Stomach smooth muscle (tissue), 2 donors: Measurements from ENCODE around the gene SLC25A51.

ENCODE experiments used
- H3K27ac ChIP-seq: one replicate; pipeline ENCODE4 v1.7.0; 2013; ENCODE audit warnings: mild to moderate bottlenecking, low read length, inconsistent platforms
- H3K27me3 ChIP-seq, 2 donors: one replicate each; pipeline ENCODE4 v1.7.0; 2013; ENCODE audit warnings: low read length in 2 of 2; ENCODE audit not compliant: insufficient read depth in 2 of 2, control insufficient read depth in 1 of 2
- H3K36me3 ChIP-seq, 2 donors: one replicate each; pipeline ENCODE4 v1.7.0; 2013; ENCODE audit warnings: low read length in 2 of 2; ENCODE audit not compliant: control insufficient read depth in 2 of 2, insufficient read depth in 2 of 2
- H3K4me1 ChIP-seq: one replicate; pipeline ENCODE4 v1.7.0; 2013; ENCODE audit warnings: low read length; ENCODE audit not compliant: control insufficient read depth, insufficient read depth
- H3K4me3 ChIP-seq, 2 donors: one replicate each; pipeline ENCODE4 v1.7.0; 2013; ENCODE audit warnings: low read length in 2 of 2
- H3K9ac ChIP-seq, 2 donors: one replicate each; pipeline ENCODE4 v1.7.0; 2013; ENCODE audit warnings: low read length in 2 of 2, mild to moderate bottlenecking in 1 of 2
- H3K9me3 ChIP-seq, 2 donors: one replicate each; pipeline ENCODE4 v1.7.0; 2013; ENCODE audit warnings: low read length in 2 of 2; ENCODE audit not compliant: control insufficient read depth in 2 of 2
- donor health status: healthy.
- donor health status: Pancreatic carcinoma.

Gene SLC25A51

GRCh38 chr9:37946041-37946440 lies 42.1 kb upstream of the SLC25A51 start:
- Histone ChIP-seq H3K4me3 (no peak overlapping the region), H3K27me3 (no peaks in the 10 kb centered on the region), H3K4me1 (peaks cover 34% of the 10 kb centered on the region), H3K9ac (no peak overlapping the region), H3K36me3 (peaks cover 5 to 24% of the 10 kb centered on the region in 2 donors), H3K27ac (no peak overlapping the region), H3K9me3 (no peaks in the 10 kb centered on the region)

DNA sequence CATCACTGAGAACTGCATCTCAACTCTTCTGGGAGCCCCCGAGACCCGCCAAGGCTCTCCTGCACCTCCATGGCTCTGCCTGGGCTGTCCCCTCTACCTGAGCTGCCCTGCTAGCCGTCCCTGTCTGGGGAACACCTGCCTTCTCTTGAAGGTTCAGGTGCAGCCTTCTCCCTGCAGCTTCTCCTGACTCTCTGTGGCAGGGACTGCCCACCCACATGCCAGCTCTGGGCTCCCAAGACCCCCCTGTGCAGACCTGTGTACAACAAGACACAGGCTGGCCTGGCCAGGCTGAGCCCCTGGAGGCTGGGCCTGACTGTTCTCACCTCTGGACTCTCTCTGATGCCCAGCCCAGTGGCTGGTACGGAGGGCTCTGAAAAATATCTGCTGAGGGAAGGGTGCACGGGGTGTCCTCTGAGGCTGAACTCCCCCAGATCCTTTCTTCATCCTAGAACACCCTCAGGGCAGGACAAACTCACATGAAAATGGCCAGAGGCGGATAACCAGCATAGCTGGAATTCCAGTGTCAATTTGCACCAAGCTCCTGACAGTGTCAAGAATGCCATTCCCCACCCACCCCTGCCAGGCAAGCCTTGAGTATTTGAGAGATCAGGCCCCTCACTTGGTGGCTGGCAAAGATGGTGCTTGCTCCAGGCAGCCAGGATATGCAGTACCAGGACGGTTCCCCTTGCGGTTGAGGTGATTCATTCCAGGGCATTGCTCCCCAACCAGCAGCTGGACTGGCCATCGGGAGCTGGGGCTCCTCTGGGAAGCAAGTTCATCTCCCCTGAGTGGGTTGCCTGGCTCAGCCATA lies 40.9 kb upstream of the SLC25A51 start:
- peaks cover 4 to 22% of the 10 kb centered on the region in 2 donors for H3K36me3 ChIP-seq
- H3K9ac ChIP-seq, result no peak overlapping the region
- no peak overlapping the region for H3K27ac ChIP-seq
- H3K9me3 ChIP-seq, result no peaks in the 10 kb centered on the region
- no peaks in the 10 kb centered on the region for H3K27me3 ChIP-seq
- peaks cover 34% of the 10 kb centered on the region for H3K4me1 ChIP-seq
- no peak overlapping the region for H3K4me3 ChIP-seq

GRCh38 chr9:37944266-37944650 lies 40.3 kb upstream of the SLC25A51 start:
- H3K4me1 ChIP-seq, result peaks cover 37% of the 10 kb centered on the region
- peak overlapping the region; percentile 6 for H3K27ac ChIP-seq
- H3K36me3 ChIP-seq, result peaks cover 4 to 22% of the 10 kb centered on the region in 2 donors
- no peak overlapping the region for H3K9ac ChIP-seq
- H3K9me3 ChIP-seq, result no peaks in the 10 kb centered on the region
- no peak overlapping the region for H3K4me3 ChIP-seq
- no peaks in the 10 kb centered on the region for H3K27me3 ChIP-seq

DNA sequence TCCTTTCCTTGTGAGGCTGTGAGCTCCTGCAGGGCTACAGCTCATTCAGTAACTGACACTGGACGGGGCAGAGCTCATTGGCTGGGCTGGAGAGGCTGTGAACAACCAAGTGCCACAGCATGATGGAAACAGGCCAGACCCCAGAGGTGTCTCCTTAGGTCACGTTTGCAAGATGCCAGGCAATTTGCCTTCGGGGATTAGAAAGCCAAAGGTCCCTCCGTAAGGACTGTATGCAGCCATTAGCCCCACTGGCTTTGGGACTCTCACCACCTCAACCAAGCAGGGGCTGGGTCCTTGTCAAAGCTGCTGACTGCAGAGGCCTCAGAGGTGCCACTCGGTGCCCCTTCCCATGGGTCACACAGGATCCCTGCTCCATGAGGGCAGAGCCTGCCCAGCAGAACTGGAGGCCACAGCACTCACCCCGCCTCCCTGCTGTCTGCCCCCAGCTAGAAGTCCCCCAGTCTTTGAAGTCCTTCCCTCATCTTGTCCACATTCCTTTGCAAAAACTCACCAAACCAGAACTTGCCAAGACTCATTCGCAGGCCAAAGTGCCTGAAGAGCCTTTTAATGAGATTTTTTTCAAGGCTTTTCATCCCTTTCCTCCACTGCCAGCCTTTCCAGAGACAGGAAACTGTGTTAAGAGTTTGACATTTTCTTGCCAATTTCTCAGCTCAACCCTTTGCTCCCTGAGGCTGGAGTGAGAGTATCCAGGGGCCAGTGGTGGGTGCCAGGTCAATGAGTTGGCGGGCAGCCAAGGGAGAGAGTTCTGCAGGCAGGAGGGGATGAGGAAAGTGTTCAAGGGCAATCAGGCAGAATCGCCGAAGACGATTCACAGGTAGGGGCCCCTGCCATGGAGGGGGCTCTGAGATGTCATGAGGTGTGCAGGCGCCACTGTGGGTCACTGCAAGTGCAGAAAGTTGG lies 39.7 kb upstream of the SLC25A51 start:
- peak overlapping the region; percentile 6 for H3K27ac ChIP-seq

GRCh38 chr9:37942621-37943344 lies 38.9 kb upstream of the SLC25A51 start:
- no peak overlapping the region for H3K4me3 ChIP-seq
- no peak overlapping the region for H3K9ac ChIP-seq
- no peaks in the 10 kb centered on the region for H3K9me3 ChIP-seq
- peaks cover 4 to 16% of the 10 kb centered on the region in 2 donors for H3K36me3 ChIP-seq
- peaks cover 48% of the 10 kb centered on the region for H3K4me1 ChIP-seq
- H3K27me3 ChIP-seq, result no peaks in the 10 kb centered on the region
- no peak overlapping the region for H3K27ac ChIP-seq

More for the DNA sequence above, 39.7 kb upstream of the SLC25A51 start:
- no peaks in the 10 kb centered on the region for H3K27me3 ChIP-seq
- H3K9me3 ChIP-seq, result no peaks in the 10 kb centered on the region
- H3K9ac ChIP-seq, result no peak overlapping the region
- H3K4me1 ChIP-seq, result peaks cover 44% of the 10 kb centered on the region
- no peak overlapping the region for H3K4me3 ChIP-seq
- H3K36me3 ChIP-seq, result peaks cover 4 to 22% of the 10 kb centered on the region in 2 donors

DNA sequence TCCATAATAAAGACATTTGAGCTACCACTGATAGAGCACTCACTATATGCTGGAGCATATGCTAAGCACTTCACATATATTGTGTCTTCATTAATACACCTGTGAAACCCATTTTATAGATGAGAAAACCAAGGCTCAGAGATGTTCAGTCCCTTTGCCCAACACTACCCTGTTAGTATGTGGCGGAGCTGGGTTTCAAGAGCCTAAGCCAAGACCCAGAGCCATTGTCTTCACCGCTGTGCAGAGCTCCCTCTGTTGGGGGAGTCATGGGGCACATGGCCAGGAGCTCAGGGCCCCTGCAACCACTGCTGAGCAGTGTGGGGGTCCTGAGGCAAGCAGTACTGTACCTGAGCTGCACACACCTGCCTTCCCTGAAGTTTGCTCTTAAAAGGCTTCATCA lies 37.3 kb upstream of the SLC25A51 start:
- Histone ChIP-seq H3K4me3 (no peak overlapping the region), H3K27ac (no peak overlapping the region), H3K9ac (no peak overlapping the region), H3K27me3 (no peaks in the 10 kb centered on the region), H3K4me1 (peaks cover 48% of the 10 kb centered on the region), H3K9me3 (no peaks in the 10 kb centered on the region), H3K36me3 (peaks cover 4 to 6% of the 10 kb centered on the region in 2 donors)

- H3K4me3 ChIP-seq, result no peak overlapping the region
- no peak overlapping the region for H3K9ac ChIP-seq
- no peak overlapping the region for H3K27ac ChIP-seq
- H3K4me1 ChIP-seq, result peaks cover 38% of the 10 kb centered on the region
- H3K27me3 ChIP-seq, result no peaks in the 10 kb centered on the region
- H3K36me3 ChIP-seq, result peaks cover 0 to 4% of the 10 kb centered on the region in 2 donors
- H3K9me3 ChIP-seq, result no peaks in the 10 kb centered on the region
Measured at GRCh38 chr9:37939575-37940095, 35.7 kb upstream of the SLC25A51 start.

DNA sequence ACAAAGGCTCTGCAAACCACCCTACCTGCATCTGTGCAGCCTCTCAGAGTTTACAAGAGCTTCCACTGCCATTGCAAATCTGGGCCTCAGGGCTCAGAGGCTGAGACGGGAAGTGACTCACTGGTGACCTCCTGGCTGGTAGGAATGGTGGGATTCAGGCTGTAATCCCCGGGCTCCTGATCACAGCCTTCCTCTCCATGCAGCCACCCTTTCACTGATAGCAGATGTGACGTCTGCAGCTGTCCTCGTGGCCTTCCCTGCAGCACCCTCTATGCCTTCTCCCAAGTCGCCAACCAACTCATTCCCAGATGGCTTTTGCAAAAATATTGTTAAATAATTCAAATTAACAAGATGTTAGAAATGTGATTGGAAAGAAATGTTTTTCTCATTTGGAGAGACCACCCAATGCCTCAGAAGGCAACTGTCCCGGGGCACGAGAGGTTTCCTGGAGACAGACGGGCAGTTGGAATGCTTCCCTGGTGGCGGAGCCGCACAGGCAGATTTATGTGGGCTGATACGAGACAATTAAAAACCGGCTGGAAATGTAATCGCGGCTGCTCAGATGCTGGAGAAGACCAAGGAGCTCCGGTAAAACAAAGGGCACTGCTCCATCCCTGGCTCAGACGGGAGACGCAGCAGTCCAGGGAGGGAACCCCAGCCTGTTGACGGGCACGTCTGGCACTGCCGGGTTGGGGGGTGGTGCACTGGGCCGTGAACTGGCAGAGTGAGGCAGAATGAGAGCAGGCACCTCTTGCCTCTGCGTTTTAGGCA lies 34.4 kb upstream of the SLC25A51 start:
- Histone ChIP-seq H3K9ac (peak overlapping the region in 1 of 2 donors; percentile 2), H3K9me3 (no peaks in the 10 kb centered on the region), H3K4me3 (no peak overlapping the region), H3K36me3 (peaks cover 0 to 4% of the 10 kb centered on the region in 2 donors), H3K4me1 (peaks cover 24% of the 10 kb centered on the region), H3K27ac (no peak overlapping the region), H3K27me3 (no peaks in the 10 kb centered on the region)

DNA sequence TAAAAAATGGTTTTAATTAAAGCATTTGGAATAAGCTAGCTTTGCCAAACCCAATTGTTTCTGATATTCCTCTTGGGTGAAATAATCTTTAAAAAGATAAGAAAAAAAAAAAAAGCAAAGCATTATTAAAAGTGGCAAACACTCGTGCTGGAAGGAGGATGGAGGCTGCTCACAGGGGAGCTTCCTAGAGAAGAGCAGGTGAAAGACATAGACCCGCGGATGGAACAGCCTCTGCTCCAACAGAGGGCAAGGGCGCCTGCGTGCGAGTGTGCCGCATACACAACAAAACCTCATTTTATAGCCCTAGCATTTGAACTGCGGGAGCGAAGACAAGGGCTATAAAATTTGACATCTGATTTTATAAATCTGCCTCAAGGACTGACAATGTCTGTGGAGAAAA lies 33.4 kb upstream of the SLC25A51 start:
- Histone ChIP-seq H3K9ac (no peak overlapping the region), H3K27me3 (no peaks in the 10 kb centered on the region), H3K4me3 (no peak overlapping the region), H3K27ac (no peak overlapping the region), H3K36me3 (peaks cover 0 to 4% of the 10 kb centered on the region in 2 donors), H3K4me1 (peaks cover 17% of the 10 kb centered on the region), H3K9me3 (no peaks in the 10 kb centered on the region)
